Stimulated activated naive CD8-positive, alpha-beta T cell treated with anti-CD3 and anti-CD28 coated beads, Interleukin-15, Interleukin-2, amounts not matched to agents 100 ng/mL and 50 ng/mL, for 24 hours (primary cell): ENCODE data around the gene SINHCAF.

Experiments
- H3K27ac Mint-ChIP-seq: one replicate; pipeline ENCODE4 v1.8.0; 2021; ENCODE audit warnings: mild to moderate bottlenecking, mixed read lengths
- H3K27me3 Mint-ChIP-seq: one replicate; pipeline ENCODE4 v1.8.0; 2021; ENCODE audit warnings: mixed read lengths
- H3K36me3 Mint-ChIP-seq: one replicate; pipeline ENCODE4 v1.8.0; 2021; ENCODE audit warnings: low read depth, mixed read lengths
- H3K4me1 Mint-ChIP-seq: one replicate; pipeline ENCODE4 v1.8.0; 2021; ENCODE audit warnings: low read depth, mixed read lengths
- H3K4me3 Mint-ChIP-seq: one replicate; pipeline ENCODE4 v1.8.0; 2021; ENCODE audit warnings: mild to moderate bottlenecking, mixed read lengths
- H3K9me3 Mint-ChIP-seq: one replicate; pipeline ENCODE4 v1.8.0; 2021; ENCODE audit warnings: mixed read lengths

Gene SINHCAF

GRCh38 chr12:31353750-31354708, 28.1 kb upstream of the SINHCAF start:
- Mint-ChIP-seq H3K27me3 (peaks cover 5% of the 10 kb centered on the region), H3K27ac (no peak overlapping the region), H3K4me1 (no peaks in the 10 kb centered on the region), H3K9me3 (no peaks in the 10 kb centered on the region), H3K36me3 (no peaks in the 10 kb centered on the region), H3K4me3 (no peak overlapping the region)

- H3K9me3 Mint-ChIP-seq = no peaks in the 10 kb centered on the region
- H3K4me3 Mint-ChIP-seq = no peak overlapping the region
- no peak overlapping the region for H3K27ac Mint-ChIP-seq
- no peaks in the 10 kb centered on the region for H3K4me1 Mint-ChIP-seq
- no peaks in the 10 kb centered on the region for H3K36me3 Mint-ChIP-seq
- peaks cover 5% of the 10 kb centered on the region for H3K27me3 Mint-ChIP-seq
These were observed 20.3 kb upstream of the SINHCAF start for GRCh38 chr12:31346267-31346666.

- Mint-ChIP-seq H3K4me3 (no peak overlapping the region), H3K27ac (no peak overlapping the region), H3K4me1 (no peaks in the 10 kb centered on the region), H3K36me3 (no peaks in the 10 kb centered on the region), H3K9me3 (no peaks in the 10 kb centered on the region), H3K27me3 (peaks cover 5% of the 10 kb centered on the region)
These were observed 17.2 kb upstream of the SINHCAF start for GRCh38 chr12:31343139-31343538.

GRCh38 chr12:31342286-31342685, 16.3 kb upstream of the SINHCAF start:
- Mint-ChIP-seq H3K9me3 (no peaks in the 10 kb centered on the region), H3K27ac (no peak overlapping the region), H3K36me3 (no peaks in the 10 kb centered on the region), H3K4me1 (no peaks in the 10 kb centered on the region), H3K4me3 (no peak overlapping the region), H3K27me3 (peaks cover 5% of the 10 kb centered on the region)

- H3K36me3 Mint-ChIP-seq = no peaks in the 10 kb centered on the region
- H3K4me3 Mint-ChIP-seq = no peak overlapping the region
- H3K9me3 Mint-ChIP-seq = no peaks in the 10 kb centered on the region
- no peak overlapping the region for H3K27ac Mint-ChIP-seq
- H3K27me3 Mint-ChIP-seq = no peaks in the 10 kb centered on the region
- no peaks in the 10 kb centered on the region for H3K4me1 Mint-ChIP-seq
These were observed 14.1 kb upstream of the SINHCAF start for GRCh38 chr12:31339831-31340622.

GRCh38 chr12:31337952-31338351, 12.0 kb upstream of the SINHCAF start:
- Mint-ChIP-seq H3K27me3 (no peaks in the 10 kb centered on the region), H3K27ac (no peak overlapping the region), H3K4me1 (no peaks in the 10 kb centered on the region), H3K4me3 (no peak overlapping the region), H3K9me3 (no peaks in the 10 kb centered on the region), H3K36me3 (no peaks in the 10 kb centered on the region)

- Mint-ChIP-seq H3K4me1 (peaks cover 8% of the 10 kb centered on the region), H3K4me3 (no peak overlapping the region), H3K27me3 (no peaks in the 10 kb centered on the region), H3K36me3 (no peaks in the 10 kb centered on the region), H3K9me3 (no peaks in the 10 kb centered on the region), H3K27ac (no peak overlapping the region)
These were observed 5.3 kb upstream of the SINHCAF start for GRCh38 chr12:31331242-31331641.

- H3K27me3 Mint-ChIP-seq = no peaks in the 10 kb centered on the region
- peaks cover 17% of the 10 kb centered on the region for H3K36me3 Mint-ChIP-seq
- H3K27ac Mint-ChIP-seq = peak overlapping the region; percentile 0
- H3K9me3 Mint-ChIP-seq = no peaks in the 10 kb centered on the region
- peaks cover 26% of the 10 kb centered on the region for H3K4me1 Mint-ChIP-seq
- H3K4me3 Mint-ChIP-seq = peak overlapping the region; percentile 98
These were observed 1.0 kb upstream of the SINHCAF start for GRCh38 chr12:31326736-31327659.

- H3K4me1 Mint-ChIP-seq = peaks cover 41% of the 10 kb centered on the region
- no peaks in the 10 kb centered on the region for H3K9me3 Mint-ChIP-seq
- H3K36me3 Mint-ChIP-seq = peaks cover 28% of the 10 kb centered on the region
- no peaks in the 10 kb centered on the region for H3K27me3 Mint-ChIP-seq
- H3K4me3 Mint-ChIP-seq = peak overlapping the region; percentile 98
- H3K27ac Mint-ChIP-seq = peak overlapping the region; percentile 99
These were observed 450 bp downstream of the SINHCAF start for GRCh38 chr12:31325524-31325875.

GRCh38 chr12:31324845-31325523, 966 bp downstream of the SINHCAF start:
- H3K27me3 Mint-ChIP-seq = no peaks in the 10 kb centered on the region
- H3K27ac Mint-ChIP-seq = peak overlapping the region; percentile 99
- peak overlapping the region; percentile 98 for H3K4me3 Mint-ChIP-seq
- peaks cover 46% of the 10 kb centered on the region for H3K4me1 Mint-ChIP-seq
- H3K9me3 Mint-ChIP-seq = no peaks in the 10 kb centered on the region
- peaks cover 33% of the 10 kb centered on the region for H3K36me3 Mint-ChIP-seq

GRCh38 chr12:31324116-31324844, 1.7 kb downstream of the SINHCAF start:
- Mint-ChIP-seq H3K4me3 (peak overlapping the region; percentile 98), H3K9me3 (no peaks in the 10 kb centered on the region), H3K27ac (peak overlapping the region; percentile 99), H3K36me3 (peaks cover 40% of the 10 kb centered on the region), H3K4me1 (peaks cover 53% of the 10 kb centered on the region), H3K27me3 (no peaks in the 10 kb centered on the region)

GRCh38 chr12:31323391-31324115, 2.4 kb downstream of the SINHCAF start:
- peak overlapping the region; percentile 98 for H3K4me3 Mint-ChIP-seq
- H3K27me3 Mint-ChIP-seq = no peaks in the 10 kb centered on the region
- peak overlapping the region; percentile 99 for H3K27ac Mint-ChIP-seq
- peaks cover 43% of the 10 kb centered on the region for H3K36me3 Mint-ChIP-seq
- H3K4me1 Mint-ChIP-seq = peaks cover 60% of the 10 kb centered on the region
- no peaks in the 10 kb centered on the region for H3K9me3 Mint-ChIP-seq

- H3K4me3 Mint-ChIP-seq = peak overlapping the region; percentile 98
- H3K36me3 Mint-ChIP-seq = peaks cover 46% of the 10 kb centered on the region
- H3K9me3 Mint-ChIP-seq = no peaks in the 10 kb centered on the region
- H3K27ac Mint-ChIP-seq = peak overlapping the region; percentile 99
- H3K27me3 Mint-ChIP-seq = no peaks in the 10 kb centered on the region
- peaks cover 68% of the 10 kb centered on the region for H3K4me1 Mint-ChIP-seq
These were observed 3.1 kb downstream of the SINHCAF start for GRCh38 chr12:31322801-31323207.
